Nephron (organoid): ENCODE results near the gene CADPS.

Source experiments
- H3K27ac Mint-ChIP-seq, 3 experiments: 2 replicates each; pipeline ENCODE4 v1.8.0; 2020; ENCODE audit warnings: mixed read lengths in 3 of 3, mild to moderate bottlenecking in 2 of 3, moderate library complexity in 1 of 3
- H3K27me3 Mint-ChIP-seq: 2 replicates; pipeline ENCODE4 v1.8.0; 2021; ENCODE audit warnings: low read depth, mild to moderate bottlenecking, moderate library complexity, mixed read lengths
- H3K36me3 Mint-ChIP-seq: 2 replicates; pipeline ENCODE4 v1.8.0; 2020; ENCODE audit warnings: low read depth, mixed read lengths
- H3K4me1 Mint-ChIP-seq: 2 replicates; pipeline ENCODE4 v1.8.0; 2020; ENCODE audit warnings: mixed read lengths
- H3K4me3 Mint-ChIP-seq, 3 experiments: 2 replicates each; pipeline ENCODE4 v1.8.0; 2020; ENCODE audit warnings: mild to moderate bottlenecking in 3 of 3, mixed read lengths in 3 of 3, moderate library complexity in 2 of 3
- H3K9me3 Mint-ChIP-seq: 2 replicates; pipeline ENCODE4 v1.8.0; 2020; ENCODE audit warnings: mixed read lengths
- CTCF ChIP-seq, 3 experiments: fragments of 200-600 bp; sonication (generic); IDR thresholded peaks; one replicate each; pipeline ENCODE4 v1.5.0; 2021; ENCODE audit warnings: antibody characterized with exemption in 3 of 3; ENCODE audit not compliant: unreplicated experiment in 3 of 3

The CADPS gene

GRCh38 chr3:62768896-62769295, 106.3 kb downstream of the CADPS start:
- Mint-ChIP-seq H3K27ac (no peak overlapping the region), H3K4me1 (peaks cover 3% of the 10 kb centered on the region), H3K36me3 (no peaks in the 10 kb centered on the region), H3K27me3 (no peaks in the 10 kb centered on the region), H3K9me3 (no peaks in the 10 kb centered on the region), H3K4me3 (no peak overlapping the region)
- TF ChIP-seq CTCF (IDR thresholded peaks at IDR 0.05; ENCODE audit: unreplicated experiment in 3 of 3): no peak

- Mint-ChIP-seq H3K9me3 (no peaks in the 10 kb centered on the region), H3K36me3 (no peaks in the 10 kb centered on the region), H3K27ac (no peak overlapping the region), H3K27me3 (no peaks in the 10 kb centered on the region), H3K4me1 (peaks cover 6% of the 10 kb centered on the region), H3K4me3 (no peak overlapping the region)
- no peak for TF ChIP-seq CTCF (IDR thresholded peaks at IDR 0.05; ENCODE audit: unreplicated experiment in 3 of 3)
Measured at GRCh38 chr3:62761711-62762110, 113.5 kb downstream of the CADPS start.

GRCh38 chr3:62761311-62761710, 113.9 kb downstream of the CADPS start:
- Mint-ChIP-seq H3K36me3 (no peaks in the 10 kb centered on the region), H3K27me3 (no peaks in the 10 kb centered on the region), H3K9me3 (no peaks in the 10 kb centered on the region), H3K4me3 (no peak overlapping the region), H3K27ac (no peak overlapping the region), H3K4me1 (peaks cover 6% of the 10 kb centered on the region)
- no peak for TF ChIP-seq CTCF (IDR thresholded peaks at IDR 0.05; ENCODE audit: unreplicated experiment in 3 of 3)

GRCh38 chr3:62758296-62759066, 116.7 kb downstream of the CADPS start:
- H3K9me3 Mint-ChIP-seq: no peaks in the 10 kb centered on the region
- no peak overlapping the region for H3K27ac Mint-ChIP-seq
- H3K27me3 Mint-ChIP-seq: no peaks in the 10 kb centered on the region
- no peak overlapping the region for H3K4me3 Mint-ChIP-seq
- no peaks in the 10 kb centered on the region for H3K36me3 Mint-ChIP-seq
- peaks cover 6% of the 10 kb centered on the region for H3K4me1 Mint-ChIP-seq
- no peak for TF ChIP-seq CTCF (IDR thresholded peaks at IDR 0.05; ENCODE audit: unreplicated experiment in 3 of 3)

- H3K9me3 Mint-ChIP-seq: no peaks in the 10 kb centered on the region
- TF ChIP-seq CTCF (IDR thresholded peaks at IDR 0.05; ENCODE audit: unreplicated experiment in 3 of 3): no peak
- no peak overlapping the region for H3K4me3 Mint-ChIP-seq
- H3K27me3 Mint-ChIP-seq: no peaks in the 10 kb centered on the region
- no peak overlapping the region for H3K27ac Mint-ChIP-seq
- H3K36me3 Mint-ChIP-seq: no peaks in the 10 kb centered on the region
- H3K4me1 Mint-ChIP-seq: peaks cover 6% of the 10 kb centered on the region
Measured at GRCh38 chr3:62757045-62757444, 118.2 kb downstream of the CADPS start.

- no peak overlapping the region for H3K4me3 Mint-ChIP-seq
- H3K36me3 Mint-ChIP-seq: no peaks in the 10 kb centered on the region
- no peak overlapping the region for H3K27ac Mint-ChIP-seq
- H3K4me1 Mint-ChIP-seq: peaks cover 6% of the 10 kb centered on the region
- no peaks in the 10 kb centered on the region for H3K9me3 Mint-ChIP-seq
- TF ChIP-seq CTCF (IDR thresholded peaks at IDR 0.05; ENCODE audit: unreplicated experiment in 3 of 3): no peak
- H3K27me3 Mint-ChIP-seq: no peaks in the 10 kb centered on the region
Measured at GRCh38 chr3:62755285-62755684, 119.9 kb downstream of the CADPS start.
